Measurements from ENCODE around the gene FADS2.

DNA sequence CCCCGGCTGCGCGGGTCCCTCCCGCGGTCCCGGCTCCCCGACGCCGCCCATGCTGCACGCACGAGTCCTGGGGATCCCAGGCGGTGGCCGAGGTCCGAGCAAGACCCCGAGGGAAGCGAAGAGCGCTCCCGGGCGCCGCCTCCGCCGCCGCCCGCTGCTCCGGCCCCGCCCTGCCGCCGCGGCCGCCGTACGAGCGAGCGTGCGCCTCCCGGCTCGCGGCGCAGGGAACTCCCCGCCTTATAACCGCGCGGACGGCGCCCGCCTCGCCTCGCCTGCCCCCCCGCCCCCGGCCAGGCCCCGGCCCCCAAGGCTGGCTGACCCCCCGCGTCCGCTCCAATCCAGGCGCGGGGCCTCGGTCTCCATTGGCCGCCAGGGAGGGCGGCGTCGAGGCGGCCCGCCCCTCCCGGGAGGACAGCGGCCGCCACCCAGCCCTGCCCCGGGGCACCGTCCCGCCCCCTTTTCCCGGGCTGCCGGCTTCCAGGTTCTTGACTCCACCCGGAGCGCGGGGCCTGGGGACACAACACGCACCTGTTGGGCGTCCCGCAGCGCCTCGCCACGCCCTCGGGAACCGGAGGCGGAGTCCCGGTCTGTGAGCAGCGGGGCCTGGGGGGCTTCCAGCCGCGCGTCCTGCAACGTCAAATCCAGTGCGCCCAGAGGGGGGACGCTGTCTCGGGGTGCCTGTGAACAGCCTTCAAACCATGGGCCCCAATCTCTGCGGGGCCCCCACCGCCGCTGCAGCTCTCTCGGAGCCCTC is 63.4 kb downstream of the FADS2 start, which contains the start of gene FADS3:
- TF ChIP-seq, protein P1, sequence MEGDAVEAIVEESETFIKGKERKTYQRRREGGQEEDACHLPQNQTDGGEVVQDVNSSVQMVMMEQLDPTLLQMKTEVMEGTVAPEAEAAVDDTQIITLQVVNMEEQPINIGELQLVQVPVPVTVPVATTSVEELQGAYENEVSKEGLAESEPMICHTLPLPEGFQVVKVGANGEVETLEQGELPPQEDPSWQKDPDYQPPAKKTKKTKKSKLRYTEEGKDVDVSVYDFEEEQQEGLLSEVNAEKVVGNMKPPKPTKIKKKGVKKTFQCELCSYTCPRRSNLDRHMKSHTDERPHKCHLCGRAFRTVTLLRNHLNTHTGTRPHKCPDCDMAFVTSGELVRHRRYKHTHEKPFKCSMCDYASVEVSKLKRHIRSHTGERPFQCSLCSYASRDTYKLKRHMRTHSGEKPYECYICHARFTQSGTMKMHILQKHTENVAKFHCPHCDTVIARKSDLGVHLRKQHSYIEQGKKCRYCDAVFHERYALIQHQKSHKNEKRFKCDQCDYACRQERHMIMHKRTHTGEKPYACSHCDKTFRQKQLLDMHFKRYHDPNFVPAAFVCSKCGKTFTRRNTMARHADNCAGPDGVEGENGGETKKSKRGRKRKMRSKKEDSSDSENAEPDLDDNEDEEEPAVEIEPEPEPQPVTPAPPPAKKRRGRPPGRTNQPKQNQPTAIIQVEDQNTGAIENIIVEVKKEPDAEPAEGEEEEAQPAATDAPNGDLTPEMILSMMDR (optimal IDR thresholded peaks at IDR 0.05 in 1 of 3, IDR thresholded peaks at IDR 0.05 in 1 of 3, conservative IDR thresholded peaks at IDR 0.05 in 1 of 3; ENCODE audit: extremely low read depth in 1 of 3, insufficient read depth in 2 of 3, low read length in 3 of 3): no peak
- no peak for TF ChIP-seq EZH2 (IDR thresholded peaks at IDR 0.05; ENCODE audit: low read length)
